GM23338 (cell line): Measurements from ENCODE around the gene KRT6A. TPM values are rescaled to one million over a fixed set of nuclear protein-coding genes. Genes with fewer than 3 reads are reported as not detected.
"Not testable (repeated sequence)": the region's sequence is repeated elsewhere in the genome, so short reads cannot be mapped to it uniquely, and the experiment has no call there.

Source experiments
- ATAC-seq: fragments of 200-7000 bp; cut with Tn5 transposase; 3 replicates; pipeline ENCODE4 v1.9.1; 2020
- DNase-seq: peaks from one replicate; pipeline ENCODE4 v3.0.0-alpha.2; 2015; ENCODE audit warnings: low spot score
- H2AFZ ChIP-seq: fragments of 200-600 bp; sonication (generic); 2 replicates; pipeline ENCODE4 v1.8.0; 2016; ENCODE audit warnings: antibody characterized with exemption, mild to moderate bottlenecking, moderate library complexity
- H3F3A ChIP-seq: fragments of 200-600 bp; sonication (generic); replicated peaks from 2 replicates; pipeline ENCODE4 v1.8.0; 2017; ENCODE audit warnings: antibody characterized with exemption, mixed run types, low read depth
- H3K27ac ChIP-seq: fragments of 200-600 bp; sonication (generic); 2 replicates; pipeline ENCODE4 v1.6.1; 2016; ENCODE audit warnings: low read depth
- H3K27me3 ChIP-seq: fragments of 200-600 bp; sonication (generic); 2 replicates; pipeline ENCODE4 v1.8.0; 2016; ENCODE audit warnings: mild to moderate bottlenecking, mixed run types, moderate library complexity; ENCODE audit not compliant: insufficient read depth
- H3K36me3 ChIP-seq: fragments of 200-600 bp; sonication (generic); 2 replicates; pipeline ENCODE4 v1.8.0; 2016; ENCODE audit warnings: mild to moderate bottlenecking; ENCODE audit not compliant: insufficient read depth
- H3K4me1 ChIP-seq: fragments of 200-600 bp; sonication (generic); 2 replicates; pipeline ENCODE4 v1.8.0; 2016; ENCODE audit warnings: mild to moderate bottlenecking, moderate library complexity; ENCODE audit not compliant: insufficient read depth
- H3K4me2 ChIP-seq: fragments of 200-600 bp; sonication (generic); 2 replicates; pipeline ENCODE4 v1.7.1; 2017; ENCODE audit warnings: mixed run types
- H3K4me3 ChIP-seq: fragments of 200-600 bp; sonication (generic); 2 replicates; pipeline ENCODE4 v1.6.1; 2016; ENCODE audit warnings: mixed run types
- H3K79me2 ChIP-seq: fragments of 200-600 bp; sonication (generic); replicated peaks from 2 replicates; pipeline ENCODE4 v1.8.0; 2017; ENCODE audit warnings: mild to moderate bottlenecking; ENCODE audit not compliant: insufficient read depth
- H3K9me2 ChIP-seq: fragments of 200-600 bp; sonication (generic); 2 replicates; pipeline ENCODE4 v1.8.0; 2017; ENCODE audit not compliant: insufficient read depth
- H4K20me1 ChIP-seq: fragments of 200-600 bp; sonication (generic); replicated peaks from 2 replicates; pipeline ENCODE4 v1.8.0; 2017; ENCODE audit warnings: mild to moderate bottlenecking; ENCODE audit not compliant: insufficient read depth
- H3K27ac Mint-ChIP-seq: 2 replicates; pipeline ENCODE4 v1.8.0; 2020; ENCODE audit warnings: inconsistent platforms, mild to moderate bottlenecking, moderate library complexity, mixed read lengths
- H3K27me3 Mint-ChIP-seq: 3 replicates; pipeline ENCODE4 v1.8.0; 2022; ENCODE audit warnings: low read depth, mild to moderate bottlenecking, moderate library complexity, mixed read lengths, inconsistent platforms; ENCODE audit not compliant: insufficient read depth, poor library complexity
- H3K36me3 Mint-ChIP-seq: 3 replicates; pipeline ENCODE4 v1.8.0; 2021; ENCODE audit warnings: low read depth, mild to moderate bottlenecking, inconsistent platforms, moderate library complexity, mixed read lengths
- H3K4me1 Mint-ChIP-seq: 3 replicates; pipeline ENCODE4 v1.8.0; 2020; ENCODE audit warnings: mild to moderate bottlenecking, inconsistent platforms, mixed read lengths
- H3K4me3 Mint-ChIP-seq: 3 replicates; pipeline ENCODE4 v1.8.0; 2021; ENCODE audit warnings: moderate library complexity, mild to moderate bottlenecking, inconsistent platforms, mixed read lengths
- H3K9me3 Mint-ChIP-seq: 3 replicates; pipeline ENCODE4 v1.8.0; 2020; ENCODE audit warnings: moderate library complexity, mild to moderate bottlenecking, inconsistent platforms, mixed read lengths
- CTCF ChIP-seq, 2 experiments: fragments of 200-600 bp in 1 of 2; sonication (generic) in 1 of 2; conservative IDR thresholded peaks; 2 replicates each; pipeline versions ENCODE4 v1.5.1 to v1.6.1; 2016 to 2017; ENCODE audit warnings: antibody characterized with exemption in 2 of 2, low read depth in 2 of 2, mild to moderate bottlenecking in 2 of 2, moderate library complexity in 1 of 2
- ETS1 ChIP-seq: IDR thresholded peaks from 2 replicates; pipeline ENCODE4 v1.6.1; 2016; ENCODE audit warnings: antibody characterized with exemption
- EZH2 ChIP-seq: fragments of 200-600 bp; sonication (generic); IDR thresholded peaks from one replicate; pipeline ENCODE4 v1.8.0; 2017; ENCODE audit warnings: antibody characterized with exemption, mild to moderate bottlenecking, low read depth; ENCODE audit not compliant: unreplicated experiment
- JUNB ChIP-seq: IDR thresholded peaks from one replicate; pipeline ENCODE4 v1.6.1; 2016; ENCODE audit warnings: antibody characterized with exemption; ENCODE audit not compliant: unreplicated experiment
- REST ChIP-seq: IDR thresholded peaks from one replicate; pipeline ENCODE4 v1.6.1; 2018; ENCODE audit warnings: antibody characterized with exemption; ENCODE audit not compliant: unreplicated experiment
- ZNF114 ChIP-seq: fragments of 250-450 bp; sonication (Bioruptor Pico); IDR thresholded peaks from 2 replicates; pipeline ENCODE4 v1.5.0; 2020; ENCODE audit warnings: mild to moderate bottlenecking, moderate library complexity
- ZNF331 ChIP-seq: fragments of 250-450 bp; sonication (Bioruptor Pico); IDR thresholded peaks from 2 replicates; pipeline ENCODE4 v1.5.0; 2020; ENCODE audit warnings: low read depth, mild to moderate bottlenecking, moderate library complexity
- polyA plus RNA-seq: library from polyadenylated mRNA; unstranded; fragments of >200 nt; fragmentation: Nextera tagmentation; extraction: Ambion mirVana; gene quantifications from 2 replicates; pipeline ENCODE4 v1.2.1, GENCODE V29; 2016
- total RNA-seq: library from RNA; depleted of rRNA; stranded (reverse); fragments of >200 nt; shearing (Covaris generic); gene quantifications from 2 replicates; pipeline ENCODE4 v1.2.3, GENCODE V29; 2014

KRT6A gene
- total and polyA plus RNA-seq, 2 experiments from 2014 or later = not detected

- TF ChIP-seq ETS1 = no peak
- TF ChIP-seq ZNF114 = no peak
- no peak for TF ChIP-seq CTCF (conservative IDR thresholded peaks at IDR 0.05; ENCODE audit: low read depth in 2 of 2)
- Mint-ChIP-seq H3K36me3 (peaks cover 3% of the 10 kb centered on the region; the same call in 1 of the 3 replicates), H3K4me1 (peaks cover 26% of the 10 kb centered on the region), H3K9me3 (peaks cover 11% of the 10 kb centered on the region; the same call in 2 of the 3 replicates), H3K27me3 (peaks cover 14% of the 10 kb centered on the region), H3K27ac (no peak overlapping the region), H3K4me3 (no peak overlapping the region)
- Histone ChIP-seq H3K36me3 (no peaks in the 10 kb centered on the region), H3K4me1 (peaks cover 19% of the 10 kb centered on the region), H3K4me3 (no peak overlapping the region), H3K27me3 (no peaks in the 10 kb centered on the region), H3K9me2 (no peaks in the 10 kb centered on the region), H4K20me1 (no peaks in the 10 kb centered on the region), H3K4me2 (no peak overlapping the region), H2AFZ (peak overlapping the region; percentile 83; the same call in 1 of the 2 replicates), H3F3A (no peaks in the 10 kb centered on the region), H3K27ac (no peak overlapping the region), H3K79me2 (no peaks in the 10 kb centered on the region)
- ATAC-seq = no peak
- DNase-seq = peak; percentile 16
Observed at GRCh38 chr12:52494518-52494917, 1.5 kb upstream of the KRT6A start.

- DNase-seq (no peak), ATAC-seq (no peak)
- TF ChIP-seq REST = no peak
- TF ChIP-seq CTCF (conservative IDR thresholded peaks at IDR 0.05; ENCODE audit: low read depth in 2 of 2) = no peak
- TF ChIP-seq EZH2 = no peak
- no peak for TF ChIP-seq ZNF331 (CRISPR knock-in tag)
- TF ChIP-seq JUNB = no peak
- no peak for TF ChIP-seq ZNF114
- H3K4me1 ChIP-seq = peaks cover 19% of the 10 kb centered on the region
- no peak overlapping the region for H2AFZ ChIP-seq
- no peak overlapping the region for H3K4me3 ChIP-seq
- H3K36me3 Mint-ChIP-seq = peaks cover 3% of the 10 kb centered on the region; the same call in 1 of the 3 replicates
- H3K27me3 Mint-ChIP-seq = peaks cover 14% of the 10 kb centered on the region
- H3K9me3 Mint-ChIP-seq = peaks cover 14% of the 10 kb centered on the region; the same call in 2 of the 3 replicates
- H3K4me1 Mint-ChIP-seq = peaks cover 26% of the 10 kb centered on the region
- no peaks in the 10 kb centered on the region for H3K27me3 ChIP-seq
- H3K4me3 Mint-ChIP-seq = no peak overlapping the region
- no peak overlapping the region for H3K4me2 ChIP-seq
- no peaks in the 10 kb centered on the region for H3K9me2 ChIP-seq
- no peaks in the 10 kb centered on the region for H3F3A ChIP-seq
- no peaks in the 10 kb centered on the region for H3K79me2 ChIP-seq
- H4K20me1 ChIP-seq = no peaks in the 10 kb centered on the region
- no peak overlapping the region for H3K27ac ChIP-seq
- no peaks in the 10 kb centered on the region for H3K36me3 ChIP-seq
- no peak overlapping the region for H3K27ac Mint-ChIP-seq
Observed at GRCh38 chr12:52494100-52494499, 1.0 kb upstream of the KRT6A start.

GRCh38 chr12:52492405-52492804 lies 652 bp downstream of the KRT6A start:
- not testable (repeated sequence) for H3K27ac ChIP-seq, H3K4me3 ChIP-seq, DNase-seq, H3K27ac Mint-ChIP-seq, H3K79me2 ChIP-seq, H3K27me3 ChIP-seq, H3K9me2 ChIP-seq, H3F3A ChIP-seq, H3K4me3 Mint-ChIP-seq, H2AFZ ChIP-seq, ATAC-seq, H3K4me2 ChIP-seq, H4K20me1 ChIP-seq, H3K36me3 ChIP-seq, H3K36me3 Mint-ChIP-seq
- Mint-ChIP-seq H3K9me3 (peaks cover 15% of the 10 kb centered on the region), H3K27me3 (peaks cover 13% of the 10 kb centered on the region), H3K4me1 (peaks cover 26% of the 10 kb centered on the region)
- peaks cover 19% of the 10 kb centered on the region for H3K4me1 ChIP-seq
